Stomach (tissue), 9 donors: ENCODE data around the gene FBXO17. TPM values are rescaled to one million over a fixed set of nuclear protein-coding genes. Genes with fewer than 3 reads are reported as not detected.

Experiments
- DNase-seq, 2 donors: peaks; one replicate each; pipeline versions ENCODE4 v3.0.0 to v3.0.0-alpha.2; 2013 to 2019
- H3K27ac ChIP-seq, 5 donors: fragments of 200-600 bp in 4 of 5; sonication (generic) in 4 of 5; one replicate each; pipeline ENCODE4 v1.5.1; 2013 to 2019; ENCODE audit warnings: mild to moderate bottlenecking in 1 of 5, moderate library complexity in 1 of 5
- H3K27me3 ChIP-seq, 3 donors: fragments of 200-600 bp; sonication (generic); one replicate each; pipeline ENCODE4 v1.5.1; 2017 to 2019; ENCODE audit warnings: mixed run types in 1 of 3
- H3K36me3 ChIP-seq, 4 donors: fragments of 200-600 bp; sonication (generic); 1 replicate in 3 of 4; 2 replicates in 1 of 4; pipeline ENCODE4 v1.5.1; 2016 to 2019
- H3K4me1 ChIP-seq, 4 donors: fragments of 200-600 bp; sonication (generic); one replicate each; pipeline ENCODE4 v1.5.1; 2016 to 2019
- H3K4me3 ChIP-seq, 4 donors: fragments of 200-600 bp; sonication (generic) in 3 of 4; one replicate each; pipeline ENCODE4 v1.5.1; 2016 to 2019; ENCODE audit warnings: mild to moderate bottlenecking in 1 of 4
- H3K9me3 ChIP-seq, 4 donors: fragments of 200-600 bp; sonication (generic); one replicate each; pipeline ENCODE4 v1.5.1; 2016 to 2019
- EP300 ChIP-seq: sonication (generic); formaldehyde crosslinking; IDR thresholded peaks from one replicate; pipeline ENCODE4 v1.6.1; 2017; ENCODE audit warnings: antibody characterized with exemption
- POLR2A ChIP-seq, 4 donors: fragments of 450-650 bp; IDR thresholded peaks; one replicate each; pipeline ENCODE4 v1.6.1; 2016; ENCODE audit warnings: antibody characterized with exemption in 4 of 4, control low read depth in 2 of 4, mild to moderate bottlenecking in 1 of 4, moderate library complexity in 1 of 4
- POLR2AphosphoS5 ChIP-seq, 3 donors: sonication (generic); formaldehyde crosslinking; IDR thresholded peaks; one replicate each; pipeline ENCODE4 v1.6.1; 2016; ENCODE audit warnings: antibody characterized with exemption in 3 of 3
- WGBS, 5 donors: extraction: QIAGEN DNeasy Blood & Tissue Kit in 3 of 5; methylation state at CpG; one replicate each; pipeline versions ENCODE4 v1.1.5 to v1.1.7; 2013 to 2018; 5-methylcytosine and 5-hydroxymethylcytosine counted together
- intact Hi-C: fragments of 100-400 bp; cut with DNase I; formaldehyde crosslinking; loops from one replicate; pipeline ENCODE4 v1.15.1; 2023; ENCODE audit warnings: low total_unique reads
- polyA plus RNA-seq, 3 donors: library from polyadenylated mRNA; stranded (reverse); fragments of 200-250 nt; gene quantifications; one replicate each; pipeline ENCODE4 v1.2.3, GENCODE V29; 2013
- total RNA-seq, 5 donors: library from RNA; depleted of rRNA; stranded (reverse); fragments of >200 nt; gene quantifications; one replicate each; pipeline versions ENCODE4 v1.1.0 to v1.2.3, GENCODE V29; 2014 to 2016
- TF ChIP-seq, protein P1 (sequence below), 7 experiments: fragments of 450-650 bp in 4 of 7; fragments of 200-600 bp in 3 of 7; sonication (generic) in 3 of 7; IDR thresholded peaks; one replicate each; pipeline ENCODE4 v1.5.1; 2016 to 2019; ENCODE audit warnings: antibody characterized with exemption in 7 of 7, control low read depth in 2 of 7, mild to moderate bottlenecking in 1 of 7
- donor health status: healthy with polysubstance abuse.
- donor health status: Bipolar disorder and iron deficiency.
- donor health status: healthy.

FBXO17 gene
- total and polyA plus RNA-seq, 8 donors: 1.8 to 19.1 (median 6.6) TPM; not detected in 1

DNA sequence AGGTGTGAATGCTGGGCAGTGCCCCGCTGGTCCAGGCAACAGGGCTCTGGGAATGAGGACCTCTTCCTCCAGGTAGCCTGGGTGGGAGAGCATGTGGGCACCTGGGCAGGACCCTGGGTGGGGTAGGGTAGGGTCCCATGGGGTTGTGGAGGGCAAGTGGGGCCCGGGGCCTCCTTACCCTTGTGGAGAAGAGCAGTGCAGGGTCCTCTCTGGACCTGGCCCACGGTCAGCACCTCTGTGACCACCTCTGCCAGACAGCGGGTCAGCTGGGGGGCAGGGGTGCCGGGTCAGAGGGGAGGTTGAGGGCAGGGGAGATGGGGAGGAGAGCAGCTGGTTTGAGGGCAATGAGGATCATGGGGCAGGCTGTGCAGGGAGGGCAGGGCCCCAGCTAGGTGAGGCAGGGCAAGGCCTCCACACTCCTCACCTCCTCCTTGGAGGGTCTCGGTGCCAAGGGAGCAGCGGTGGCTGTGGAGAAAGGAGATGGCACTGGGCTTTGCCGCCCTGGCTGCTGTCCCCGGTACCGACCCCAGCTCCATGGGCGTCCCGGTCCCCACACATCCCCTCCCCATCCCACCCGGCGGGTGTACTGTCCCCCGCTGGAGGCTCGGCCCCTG lies 64.0 kb downstream of the FBXO17 start:
- no peak overlapping the region for H3K27ac ChIP-seq
- H3K27me3 ChIP-seq: peaks cover 0 to 18% (median 12%) of the 10 kb centered on the region in 3 donors
- intact Hi-C loops: no loop called here
- no peaks in the 10 kb centered on the region for H3K9me3 ChIP-seq
- no peak overlapping the region for H3K4me3 ChIP-seq
- DNase-seq: no peak
- H3K4me1 ChIP-seq: peaks cover 0 to 6% (median 0%) of the 10 kb centered on the region in 4 donors
- WGBS, 5 donors: 57 to 62% (median 60%) methylated on average over 10 to 16 of the region's 16 CpGs
- TF ChIP-seq POLR2AphosphoS5 (IDR thresholded peaks at IDR 0.05) (no peak), EP300 (no peak), POLR2A (IDR thresholded peaks at IDR 0.05) (no peak)
- TF ChIP-seq, protein P1, sequence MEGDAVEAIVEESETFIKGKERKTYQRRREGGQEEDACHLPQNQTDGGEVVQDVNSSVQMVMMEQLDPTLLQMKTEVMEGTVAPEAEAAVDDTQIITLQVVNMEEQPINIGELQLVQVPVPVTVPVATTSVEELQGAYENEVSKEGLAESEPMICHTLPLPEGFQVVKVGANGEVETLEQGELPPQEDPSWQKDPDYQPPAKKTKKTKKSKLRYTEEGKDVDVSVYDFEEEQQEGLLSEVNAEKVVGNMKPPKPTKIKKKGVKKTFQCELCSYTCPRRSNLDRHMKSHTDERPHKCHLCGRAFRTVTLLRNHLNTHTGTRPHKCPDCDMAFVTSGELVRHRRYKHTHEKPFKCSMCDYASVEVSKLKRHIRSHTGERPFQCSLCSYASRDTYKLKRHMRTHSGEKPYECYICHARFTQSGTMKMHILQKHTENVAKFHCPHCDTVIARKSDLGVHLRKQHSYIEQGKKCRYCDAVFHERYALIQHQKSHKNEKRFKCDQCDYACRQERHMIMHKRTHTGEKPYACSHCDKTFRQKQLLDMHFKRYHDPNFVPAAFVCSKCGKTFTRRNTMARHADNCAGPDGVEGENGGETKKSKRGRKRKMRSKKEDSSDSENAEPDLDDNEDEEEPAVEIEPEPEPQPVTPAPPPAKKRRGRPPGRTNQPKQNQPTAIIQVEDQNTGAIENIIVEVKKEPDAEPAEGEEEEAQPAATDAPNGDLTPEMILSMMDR (IDR thresholded peaks at IDR 0.05): no peak
- H3K36me3 ChIP-seq: peaks cover 18 to 43% (median 36%) of the 10 kb centered on the region in 4 donors

DNA sequence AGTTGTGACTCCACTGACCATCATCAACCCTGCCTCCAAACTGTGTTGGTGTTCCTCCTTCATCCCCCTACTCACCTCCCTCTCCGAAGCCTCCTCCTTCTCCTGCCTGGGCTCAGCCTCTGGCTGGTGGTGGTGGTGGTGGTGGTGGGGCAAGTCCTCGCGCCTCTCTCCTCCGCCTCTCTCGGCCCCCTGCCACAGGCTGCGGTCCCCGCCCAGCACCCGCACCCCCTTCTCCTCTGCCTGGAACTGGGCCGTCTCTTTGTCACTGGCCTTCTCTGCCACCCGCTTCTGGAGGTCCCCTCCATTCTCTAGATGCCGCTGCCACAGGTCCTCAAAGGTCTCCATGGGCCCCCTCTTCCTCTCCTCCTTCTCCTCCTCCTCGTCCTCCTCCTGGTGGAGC lies 65.1 kb downstream of the FBXO17 start:
- Histone ChIP-seq H3K4me3 (no peak overlapping the region), H3K36me3 (peaks cover 22 to 46% (median 41%) of the 10 kb centered on the region in 4 donors), H3K27me3 (peaks cover 0 to 18% (median 12%) of the 10 kb centered on the region in 3 donors), H3K4me1 (peaks cover 0 to 6% (median 0%) of the 10 kb centered on the region in 4 donors), H3K9me3 (no peaks in the 10 kb centered on the region), H3K27ac (no peak overlapping the region)
- DNase-seq: no peak
- intact Hi-C loops: no loop called here
- TF ChIP-seq EP300: no peak
- no peak for TF ChIP-seq POLR2AphosphoS5 (IDR thresholded peaks at IDR 0.05)
- no peak for TF ChIP-seq POLR2A (IDR thresholded peaks at IDR 0.05)
- TF ChIP-seq, protein P1 (IDR thresholded peaks at IDR 0.05): no peak
- WGBS, 5 donors: 90 to 96% (median 94%) methylated on average over 10 to 12 of the region's 12 CpGs

- no peaks in the 10 kb centered on the region for H3K9me3 ChIP-seq
- intact Hi-C loops: no loop called here
- peaks cover 0 to 18% (median 12%) of the 10 kb centered on the region in 3 donors for H3K27me3 ChIP-seq
- DNase-seq: no peak
- peaks cover 33 to 52% (median 49%) of the 10 kb centered on the region in 4 donors for H3K36me3 ChIP-seq
- TF ChIP-seq, protein P1 (IDR thresholded peaks at IDR 0.05): no peak
- no peak for TF ChIP-seq POLR2A (IDR thresholded peaks at IDR 0.05)
- no peak for TF ChIP-seq EP300
- no peak for TF ChIP-seq POLR2AphosphoS5 (IDR thresholded peaks at IDR 0.05)
- H3K27ac ChIP-seq: no peak overlapping the region
- peaks cover 0 to 6% (median 0%) of the 10 kb centered on the region in 4 donors for H3K4me1 ChIP-seq
- no peak overlapping the region for H3K4me3 ChIP-seq
- whole genome bisulfite sequencing, 5 donors: 58 to 73% (median 71%) methylated on average over 8 to 10 of the region's 10 CpGs
Observed at GRCh38 chr19:38908911-38909310, 66.6 kb downstream of the FBXO17 start.

DNA sequence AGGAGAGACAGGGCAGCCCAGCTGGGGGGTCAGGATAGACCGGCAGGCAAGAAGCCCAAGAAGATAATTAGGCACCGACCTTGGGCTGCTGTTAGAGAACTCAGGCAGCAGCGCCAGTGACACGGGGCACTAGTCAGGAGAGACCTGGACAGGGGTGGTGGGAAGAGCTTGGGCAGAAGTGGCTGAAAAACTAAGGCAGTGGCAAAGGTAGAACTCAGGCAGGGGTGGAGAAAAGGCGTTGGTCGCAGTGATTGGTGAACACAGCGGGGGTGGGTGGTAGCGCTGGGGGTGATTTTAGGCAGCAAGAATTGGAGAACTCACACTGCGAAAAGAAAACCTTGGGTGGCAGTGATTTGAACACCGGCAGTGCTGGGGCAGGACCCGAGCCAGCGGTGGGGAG lies 67.9 kb downstream of the FBXO17 start:
- 93 to 97% (median 96%) methylated on average over 12 of the region's 12 CpGs for WGBS, 5 donors
- H3K4me3 ChIP-seq: no peak overlapping the region
- no peak for DNase-seq
- peaks cover 33 to 55% (median 49%) of the 10 kb centered on the region in 4 donors for H3K36me3 ChIP-seq
- intact Hi-C loops: no loop called here
- no peak overlapping the region for H3K27ac ChIP-seq
- peaks cover 0 to 12% (median 0%) of the 10 kb centered on the region in 4 donors for H3K4me1 ChIP-seq
- H3K9me3 ChIP-seq: no peaks in the 10 kb centered on the region
- TF ChIP-seq, protein P1 (IDR thresholded peaks at IDR 0.05): no peak
- TF ChIP-seq POLR2AphosphoS5 (IDR thresholded peaks at IDR 0.05) (no peak), POLR2A (IDR thresholded peaks at IDR 0.05) (no peak), EP300 (no peak)
- H3K27me3 ChIP-seq: peaks cover 0 to 18% (median 12%) of the 10 kb centered on the region in 3 donors
